GM21529 (cell line): ENCODE results near the gene CBLB.
"Not testable (repeated sequence)": the region's sequence is repeated elsewhere in the genome, so short reads cannot be mapped to it uniquely, and the experiment has no call there.

Experiments used
- ATAC-seq: cut with Tn5 transposase; IDR thresholded peaks from one replicate; pipeline ENCODE4 v1.9.1; 2021; ENCODE audit not compliant: unreplicated experiment

CBLB gene

DNA sequence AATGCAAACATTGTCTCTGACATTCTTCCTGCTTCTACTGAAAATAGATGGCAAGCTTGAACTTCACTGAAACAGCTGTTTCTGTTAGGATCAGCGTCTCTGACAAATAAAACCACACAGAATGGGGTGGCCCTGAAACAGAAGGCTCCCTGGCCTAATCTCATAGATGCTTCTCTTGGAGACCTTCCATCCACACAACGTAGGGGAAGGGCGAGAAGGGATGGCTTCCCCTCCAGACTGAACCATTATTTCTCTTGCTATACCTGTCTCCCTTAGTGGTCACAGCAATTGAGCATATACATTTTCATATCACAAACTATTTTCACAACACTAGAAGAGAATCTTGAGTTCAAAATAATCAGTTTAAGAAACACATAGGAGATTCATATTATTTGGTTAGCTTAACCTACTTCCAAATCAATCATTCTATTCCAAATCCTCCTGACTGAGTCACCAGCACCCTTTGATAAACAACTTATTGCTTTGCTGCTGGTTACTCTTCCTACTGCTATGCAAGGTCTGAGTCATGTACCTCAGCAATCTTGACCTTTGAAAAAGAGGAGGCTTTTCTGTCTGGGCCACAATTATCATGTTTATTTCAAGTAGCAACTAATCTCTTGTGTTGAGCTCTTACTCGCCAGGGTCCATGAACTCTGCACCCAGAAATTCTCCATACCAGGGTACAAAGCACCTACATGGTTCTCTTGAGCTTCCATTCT, 45.5 kb downstream of the CBLB start:
- no peak for ATAC-seq

DNA sequence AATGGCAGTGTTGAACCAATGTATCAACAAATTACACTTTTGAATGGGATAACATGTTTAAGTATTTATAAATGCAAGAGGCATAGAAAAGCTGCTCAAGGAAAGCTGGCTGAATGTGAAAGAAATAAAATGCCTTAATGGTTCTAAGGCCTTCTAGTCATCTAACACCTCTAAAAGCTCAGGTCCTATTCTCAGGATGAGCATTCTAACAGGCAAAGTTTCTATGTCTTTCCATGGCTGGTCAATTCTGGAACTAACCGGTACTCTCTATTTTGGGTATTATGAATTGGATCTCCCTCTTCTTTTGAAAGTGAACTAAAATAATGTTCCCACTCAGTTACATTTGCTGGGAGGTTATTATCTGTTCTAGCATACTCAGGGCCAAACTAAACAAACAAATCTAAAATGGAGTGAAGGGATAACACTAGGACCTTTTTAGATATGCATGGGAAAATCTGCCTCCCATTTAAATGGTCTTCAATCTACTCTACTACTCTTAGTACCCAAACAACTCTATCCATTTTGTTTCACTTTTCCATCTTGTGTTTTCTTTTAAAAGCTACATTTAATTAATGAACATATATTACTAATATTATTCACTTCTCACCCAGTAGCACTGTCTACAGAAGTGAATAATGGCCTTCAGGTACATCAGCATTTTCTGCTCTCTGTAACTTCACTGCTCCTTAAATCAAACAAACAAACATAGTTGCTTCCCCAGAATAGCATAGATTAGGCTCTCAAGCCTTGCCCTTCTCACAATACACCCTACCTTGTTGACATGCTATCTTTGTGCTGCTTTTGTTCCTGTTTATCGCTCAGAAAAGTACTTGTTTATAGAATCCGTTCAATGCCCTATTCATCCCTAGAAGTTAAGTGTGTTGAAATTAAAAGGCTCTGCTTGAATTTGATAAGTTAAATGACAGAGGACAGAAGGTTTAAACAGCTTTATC, 46.4 kb downstream of the CBLB start:
- ATAC-seq: no peak

DNA sequence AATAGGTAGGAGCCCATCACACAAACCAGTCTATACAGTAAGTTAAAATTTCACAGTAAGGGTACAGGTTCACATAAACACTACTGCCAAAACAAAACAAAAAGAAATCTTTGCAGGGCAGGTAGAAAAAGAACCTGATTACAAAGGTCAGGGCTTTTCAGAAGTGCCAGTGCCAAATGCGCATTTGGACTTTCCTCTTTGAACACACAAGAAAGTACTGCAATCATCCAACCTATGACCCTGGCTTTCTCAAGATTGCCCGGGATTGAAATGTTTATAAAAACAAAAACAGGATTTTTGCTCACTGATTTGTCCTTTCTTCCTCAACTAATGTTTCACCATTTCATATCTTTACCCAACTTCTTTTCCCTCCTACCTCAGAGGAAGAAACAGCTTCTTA, 47.4 kb downstream of the CBLB start:
- ATAC-seq: no peak

DNA sequence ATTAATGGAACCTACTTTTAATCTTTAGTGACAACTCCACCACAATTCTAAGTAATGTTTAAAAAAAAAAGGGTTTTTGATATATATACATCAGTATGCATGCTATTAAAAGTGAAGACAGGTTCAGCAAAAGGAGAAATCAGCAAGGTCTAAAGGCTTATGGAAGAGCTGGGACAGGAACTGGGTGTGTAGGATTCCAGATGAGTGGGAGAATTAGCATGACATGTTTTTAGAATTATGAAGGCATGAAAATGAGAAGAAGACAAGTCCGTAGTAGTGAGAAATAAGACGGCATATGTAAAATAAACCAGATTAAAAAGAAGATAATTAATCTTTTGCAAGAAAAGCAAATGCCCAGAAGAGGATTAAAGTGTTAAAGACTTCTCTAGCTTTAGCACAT, 52.0 kb downstream of the CBLB start:
- no peak for ATAC-seq

DNA sequence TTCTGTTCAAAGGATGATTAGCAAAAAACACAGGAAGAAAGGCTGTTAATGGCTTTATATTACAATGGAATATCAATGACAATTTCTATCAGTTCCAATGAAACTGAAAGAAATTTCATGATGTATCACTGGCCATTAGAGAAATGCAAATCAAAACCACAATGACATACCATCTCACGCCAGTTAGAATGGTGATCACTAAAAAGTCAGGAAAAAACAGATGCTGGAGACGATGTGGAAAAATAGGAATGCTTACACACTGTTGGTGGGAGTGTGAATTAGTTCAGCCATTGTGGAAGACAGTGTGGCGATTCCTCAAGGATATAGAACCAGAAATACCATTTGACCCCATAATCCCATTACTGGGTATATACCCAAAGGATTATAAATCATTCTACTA, 53.5 kb downstream of the CBLB start:
- ATAC-seq: not testable (repeated sequence)

DNA sequence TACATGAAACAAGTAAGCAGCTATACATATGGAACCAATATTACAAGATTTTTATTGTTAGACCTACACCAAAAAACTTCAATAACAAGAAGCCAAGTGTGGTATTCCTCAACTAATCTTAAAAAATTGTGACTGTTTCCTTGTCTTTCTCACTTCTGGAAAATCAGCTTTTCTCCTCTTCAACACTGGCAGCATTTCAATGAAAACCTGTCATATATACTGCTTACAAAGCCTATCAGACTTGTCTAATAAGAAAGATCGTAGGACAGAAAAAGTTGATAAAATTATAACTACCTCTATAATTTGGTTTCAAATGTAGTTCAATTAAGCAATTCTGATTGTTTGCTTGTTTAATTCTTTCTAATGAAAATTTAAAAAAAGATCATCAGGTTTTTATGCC, 55.1 kb downstream of the CBLB start:
- no peak for ATAC-seq

DNA sequence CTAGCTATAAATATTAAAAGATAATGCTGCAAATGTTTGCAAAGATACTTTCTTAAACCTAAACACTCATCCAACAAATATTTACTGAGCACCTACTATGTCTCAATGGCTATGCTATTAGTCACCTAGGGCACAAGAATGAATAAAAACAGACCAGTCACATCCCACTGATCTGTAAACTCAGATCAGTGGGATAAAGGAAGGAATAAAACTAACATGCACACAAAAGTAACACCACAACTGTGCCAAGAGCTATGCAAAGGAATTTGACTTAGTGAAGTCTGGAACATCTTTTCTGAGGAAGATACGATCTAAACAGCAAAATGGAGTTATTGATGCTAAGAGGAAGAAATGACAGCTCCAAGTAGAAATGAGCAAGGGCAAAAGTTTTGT, 56.6 kb downstream of the CBLB start:
- ATAC-seq: no peak

DNA sequence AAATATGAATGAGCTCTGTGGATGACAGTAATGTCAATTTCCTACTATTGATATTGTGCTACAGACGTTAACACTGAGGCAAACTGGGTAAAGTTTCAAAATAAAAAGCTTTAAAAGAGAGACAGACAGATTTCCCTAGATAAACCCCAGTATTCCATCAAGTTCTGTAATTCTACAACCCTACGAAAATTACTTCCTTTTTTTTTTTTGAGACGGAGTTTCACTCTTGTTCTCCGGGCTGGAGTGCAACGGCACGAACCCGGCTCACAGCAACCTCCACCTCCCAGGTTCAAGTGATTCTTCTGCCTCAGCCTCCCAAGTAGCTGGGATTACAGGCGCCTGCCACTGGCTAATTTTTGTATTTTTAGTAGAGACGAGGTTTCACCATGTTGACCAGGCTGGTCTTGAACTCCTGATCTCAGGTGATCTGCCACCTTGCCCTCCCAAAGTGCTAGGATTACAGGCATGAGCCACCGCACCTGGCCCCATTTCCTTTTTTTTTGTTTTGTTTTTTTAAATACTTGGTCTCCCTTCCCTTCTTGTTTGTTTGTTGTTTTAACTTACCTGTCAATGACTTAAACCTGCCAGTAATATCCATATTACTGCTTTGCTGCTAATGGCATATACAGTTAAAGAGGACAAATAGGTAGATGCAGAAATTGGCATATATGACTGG, 57.2 kb downstream of the CBLB start:
- ATAC-seq: no peak

DNA sequence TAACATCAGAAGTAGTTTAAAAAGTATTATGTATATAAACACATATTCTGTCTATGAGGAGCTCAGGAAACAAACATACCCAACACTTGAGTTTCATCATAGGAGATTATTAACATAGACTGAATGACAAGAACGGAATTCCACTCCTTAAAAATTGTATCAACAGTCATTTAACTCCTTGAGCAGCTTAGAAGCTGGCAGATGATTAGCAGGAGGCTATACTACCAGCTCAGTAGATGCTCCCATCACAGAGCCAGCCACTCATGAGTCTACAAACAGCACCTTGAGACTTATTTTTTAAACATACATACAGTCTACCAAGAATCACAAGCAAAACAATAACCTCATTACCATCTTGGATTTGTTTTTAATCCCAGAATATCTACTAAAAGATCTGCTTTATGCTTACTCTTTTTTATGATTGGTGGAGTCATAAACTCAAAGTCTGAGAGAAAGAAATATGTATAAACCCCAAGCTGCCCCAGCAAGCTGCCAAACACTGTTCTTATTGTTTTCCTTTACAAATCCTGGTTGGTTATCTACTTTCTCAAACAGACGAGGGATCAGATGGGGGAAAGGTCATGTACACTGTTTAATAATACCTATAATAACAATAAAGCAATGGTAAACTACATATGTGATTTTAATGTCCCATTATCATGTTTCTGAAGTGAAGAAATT, 59.5 kb downstream of the CBLB start:
- ATAC-seq: no peak

DNA sequence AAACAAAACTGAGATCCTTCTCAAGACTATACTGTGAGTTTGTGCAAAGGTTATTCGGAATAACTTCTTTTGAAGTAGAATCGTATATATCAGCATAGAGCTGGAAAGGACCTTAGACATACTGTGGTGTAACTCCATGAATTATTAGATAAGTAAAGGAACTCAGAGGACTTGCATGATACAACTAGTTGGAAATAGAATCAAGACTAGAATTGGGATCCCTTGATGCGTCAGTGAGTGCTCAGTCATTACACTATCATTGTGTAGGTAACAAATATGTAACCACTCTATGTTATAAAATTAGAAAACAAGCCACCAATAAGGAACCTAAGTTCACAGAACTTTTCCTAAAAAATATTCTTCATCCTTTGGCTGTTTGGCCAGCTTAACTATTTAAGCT, 61.1 kb downstream of the CBLB start:
- ATAC-seq: no peak

DNA sequence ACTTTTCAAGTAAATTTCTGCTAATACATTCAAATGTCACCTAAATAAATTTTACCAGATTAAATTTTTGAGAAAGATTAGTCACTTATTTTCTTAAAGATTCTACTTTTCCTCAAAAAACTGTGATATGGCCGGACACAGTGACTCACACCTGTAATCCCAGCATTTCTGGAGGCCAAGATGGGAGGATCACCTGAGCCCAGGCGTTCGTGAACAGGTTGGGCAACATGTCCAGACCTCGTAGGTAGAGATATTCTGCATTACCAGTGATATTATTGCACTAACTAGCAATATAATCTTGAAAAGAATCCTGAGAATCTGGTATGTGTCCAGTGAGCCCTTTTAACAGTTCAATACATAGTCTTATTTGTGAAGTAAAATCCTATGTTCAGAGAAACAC, 61.7 kb downstream of the CBLB start:
- no peak for ATAC-seq

DNA sequence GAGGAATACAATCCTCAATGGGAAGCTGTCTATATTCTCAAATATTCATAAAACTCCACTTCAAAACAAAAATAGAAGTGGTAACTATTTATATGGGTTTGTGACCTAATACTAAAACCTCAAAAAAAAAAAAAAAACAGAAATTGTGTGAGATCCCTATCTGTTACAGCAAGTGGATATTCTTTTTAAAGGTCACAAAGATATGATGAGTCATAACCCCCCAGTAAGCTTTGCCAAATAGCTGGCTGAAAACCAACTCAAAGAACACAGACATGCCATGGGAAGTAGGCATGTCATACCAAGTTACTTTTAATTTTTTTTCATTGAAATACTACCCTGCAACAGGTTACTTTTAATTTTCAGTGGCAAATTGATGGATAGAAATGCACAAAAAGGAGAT, 62.5 kb downstream of the CBLB start:
- no peak for ATAC-seq

DNA sequence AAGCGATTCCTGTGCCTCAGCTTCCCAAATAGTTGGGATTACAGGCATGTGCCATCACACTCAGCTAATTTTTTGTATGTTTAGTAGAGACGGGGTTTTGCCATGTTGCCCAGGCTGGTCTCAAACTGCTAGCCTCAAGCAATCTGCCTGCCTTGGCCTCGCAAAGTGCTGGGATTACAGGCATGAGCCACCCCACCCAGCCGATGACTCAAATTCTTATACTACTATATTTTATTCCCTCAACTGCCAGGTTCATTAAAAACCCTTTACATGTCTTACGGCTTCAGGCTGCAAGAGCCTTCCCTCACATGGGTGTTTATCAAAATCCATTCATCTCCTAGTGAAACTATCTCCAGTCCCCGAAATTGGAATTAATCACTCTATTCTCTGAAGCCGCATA, 63.4 kb downstream of the CBLB start:
- no peak for ATAC-seq

DNA sequence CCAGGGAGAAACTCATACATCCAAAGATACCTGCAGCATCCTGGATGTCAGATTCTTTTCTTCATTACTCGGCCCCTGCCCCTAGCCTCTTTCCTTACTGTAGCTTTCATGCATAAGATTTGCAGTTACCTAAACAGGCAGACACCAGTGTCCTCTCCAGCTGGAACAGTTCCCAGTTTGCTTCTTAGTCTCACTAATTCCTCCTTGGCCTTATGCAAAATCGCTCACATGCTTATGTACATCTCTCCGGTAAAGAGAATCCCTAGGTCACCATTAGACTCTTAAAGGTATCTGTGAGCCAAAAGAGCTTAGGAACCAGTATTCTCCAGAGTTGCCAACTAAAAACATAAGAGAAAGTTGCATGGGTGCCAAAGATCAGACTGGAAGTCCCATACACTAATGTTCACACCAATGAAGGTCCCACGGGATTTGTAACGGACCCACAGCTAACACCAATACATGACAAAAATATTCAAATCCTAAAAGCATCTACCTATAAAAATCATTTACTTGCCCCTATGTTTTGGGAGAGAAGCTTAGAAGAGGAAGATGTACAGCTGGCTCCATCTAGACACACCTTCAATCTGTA, 66.6 kb downstream of the CBLB start:
- peak; percentile 32 for ATAC-seq

DNA sequence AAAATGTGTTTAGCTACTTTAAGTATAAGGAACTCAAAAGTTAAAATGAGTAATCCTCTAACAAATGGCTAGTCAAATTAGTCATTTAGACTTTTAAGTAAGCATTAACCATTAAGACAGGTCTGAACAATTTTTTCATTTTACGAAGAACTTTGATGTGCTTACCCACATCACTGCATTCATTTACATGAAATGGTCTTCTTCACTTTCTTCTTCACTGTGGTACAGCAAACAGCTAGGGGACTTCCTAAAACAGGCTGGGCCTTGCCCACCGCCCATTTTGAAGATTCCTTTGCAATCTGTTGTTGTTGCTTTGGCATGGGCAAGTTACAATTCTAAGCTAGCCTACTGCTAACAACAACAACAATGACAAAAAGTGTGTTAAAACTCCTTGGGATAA, 67.4 kb downstream of the CBLB start:
- ATAC-seq: no peak

DNA sequence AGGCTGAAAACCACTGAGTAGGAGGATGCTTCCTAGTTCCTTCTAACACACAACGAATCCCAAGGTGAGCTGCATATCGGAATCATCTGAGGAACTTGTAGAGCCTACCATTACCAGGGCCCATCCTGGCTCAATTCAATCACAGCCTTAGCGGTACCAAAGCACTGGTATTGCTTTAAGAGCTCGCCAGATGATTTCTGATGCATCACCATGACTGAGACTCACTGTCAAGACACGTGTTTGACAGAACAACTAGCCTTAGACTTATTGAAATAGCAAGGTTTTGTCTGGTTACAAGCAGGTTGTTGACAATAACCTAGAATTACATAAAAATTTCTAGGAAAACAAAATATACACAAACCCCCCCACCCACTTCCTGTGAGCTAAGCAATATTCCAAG, 68.5 kb downstream of the CBLB start:
- ATAC-seq: no peak

DNA sequence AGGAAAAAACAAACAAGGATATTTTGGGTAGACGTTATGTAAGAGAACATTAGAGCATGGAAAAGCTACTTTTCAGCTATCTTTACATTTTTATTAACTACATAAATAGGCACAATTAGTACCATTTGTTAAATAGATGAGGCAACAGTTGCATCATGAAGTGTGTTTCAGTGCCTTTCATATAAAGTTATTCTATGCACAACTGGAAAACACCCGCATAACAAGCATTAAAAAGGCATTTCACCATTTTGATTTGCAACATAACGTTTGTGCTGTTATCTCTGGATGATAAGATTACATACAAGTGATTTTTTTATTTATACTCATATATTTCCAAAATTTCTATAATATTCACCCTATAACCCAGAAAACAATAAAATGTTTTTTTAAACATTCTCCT, 69.5 kb downstream of the CBLB start:
- ATAC-seq: no peak

DNA sequence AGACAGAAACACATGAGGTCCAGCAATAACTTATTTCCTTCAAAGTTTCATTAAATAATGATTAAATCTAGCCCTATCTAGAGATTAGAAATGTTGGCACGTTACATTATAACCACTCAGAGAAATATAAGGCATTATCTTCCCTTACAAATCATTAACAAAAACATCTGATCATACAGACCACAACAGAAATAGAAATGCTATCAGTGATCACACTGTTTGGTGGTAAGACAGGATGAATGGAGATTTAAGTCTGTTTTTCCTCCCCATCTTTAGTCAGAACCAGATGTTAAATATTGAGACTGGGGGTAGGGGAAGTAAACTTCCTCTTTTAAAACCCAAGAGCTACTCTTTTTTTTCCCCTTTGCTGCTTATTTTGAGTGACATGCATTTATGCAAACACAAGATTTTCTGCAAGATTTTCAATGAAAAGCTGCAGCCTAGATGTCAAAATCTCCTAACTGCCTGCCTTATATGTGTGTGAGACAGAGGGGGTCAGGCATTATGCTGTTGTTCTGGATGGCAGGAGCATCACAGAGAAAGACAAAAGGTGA, 70.4 kb downstream of the CBLB start:
- peak; percentile 80 for ATAC-seq

DNA sequence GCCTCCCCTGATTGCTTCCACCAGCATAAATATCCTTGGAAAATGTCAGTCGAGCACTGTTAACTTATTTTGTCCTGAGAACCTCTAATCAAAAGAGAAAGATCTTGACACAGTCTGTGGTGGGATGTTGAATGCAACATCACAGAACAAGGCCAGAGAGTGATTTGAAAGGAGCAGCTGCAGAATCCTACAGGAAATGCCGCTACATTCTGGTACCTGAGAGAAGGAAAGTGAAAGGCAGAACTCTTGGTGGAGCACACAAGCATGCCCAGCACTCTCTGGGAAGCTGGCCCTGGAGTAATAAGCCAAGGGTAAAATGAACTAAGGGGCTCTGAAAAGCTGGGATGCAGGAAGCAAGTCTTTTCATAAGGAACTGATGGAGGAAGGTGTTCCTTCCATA, 75.8 kb downstream of the CBLB start:
- no peak for ATAC-seq

DNA sequence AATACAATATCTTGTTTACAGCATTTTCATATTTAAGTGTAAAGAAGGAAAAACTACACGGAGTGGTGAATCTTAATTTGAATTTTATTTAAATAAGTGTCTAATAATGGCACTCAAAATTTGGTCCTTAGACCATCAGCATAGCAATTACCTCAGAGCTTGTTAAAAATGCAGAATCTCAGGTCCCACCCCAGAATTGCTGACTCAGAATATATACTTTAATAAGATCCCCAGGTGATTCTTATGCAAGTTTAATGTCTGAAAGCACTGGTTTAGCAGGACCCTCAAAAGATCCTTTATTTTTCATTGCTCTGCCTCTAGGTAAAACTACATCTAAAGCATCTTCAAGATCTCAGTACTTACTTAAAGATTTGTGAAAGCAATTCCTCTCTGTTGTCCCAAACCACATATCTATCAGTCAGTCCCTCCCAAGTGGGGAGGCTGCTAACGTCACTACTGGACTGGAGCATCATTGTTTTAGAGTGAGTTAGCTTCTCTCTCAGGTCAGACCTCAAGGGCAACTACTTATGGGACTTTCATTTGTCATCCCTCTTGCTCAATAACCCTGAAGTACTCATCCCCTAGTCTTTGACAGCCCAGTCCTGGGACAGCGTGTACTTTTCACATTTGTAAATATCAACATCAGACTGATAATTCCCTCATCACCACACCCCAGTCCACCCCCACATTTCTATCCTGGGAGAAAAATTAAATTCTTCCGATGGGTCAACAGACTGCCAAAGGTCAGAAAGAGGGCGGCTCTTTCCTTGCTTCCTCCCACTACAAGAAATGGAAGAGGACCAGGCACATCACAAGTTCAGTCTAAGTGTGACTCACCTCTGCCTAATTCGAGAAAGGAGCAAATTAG, 76.7 kb downstream of the CBLB start:
- no peak for ATAC-seq
